Breast epithelium (tissue), 3 donors: Measurements from ENCODE around the gene SERGEF.

Experiments used
- CTCF ChIP-seq, 3 donors: fragments of 450-650 bp; IDR thresholded peaks; one replicate each; pipeline ENCODE4 v1.5.1; 2016 to 2017; ENCODE audit warnings: antibody characterized with exemption in 3 of 3, mild to moderate bottlenecking in 3 of 3, moderate library complexity in 3 of 3
- POLR2A ChIP-seq: fragments of 450-650 bp; IDR thresholded peaks from one replicate; pipeline ENCODE4 v1.6.1; 2016; ENCODE audit warnings: antibody characterized with exemption, mild to moderate bottlenecking, moderate library complexity

- TF ChIP-seq CTCF (IDR thresholded peaks at IDR 0.05), result no peak
- TF ChIP-seq POLR2A, result no peak
These were observed 216.7 kb downstream of the SERGEF start for GRCh38 chr11:17796154-17796553.
